B cell (primary cell): ENCODE measurements around the gene KIF11. TPM values are rescaled to one million over a fixed set of nuclear protein-coding genes. Genes with fewer than 3 reads are reported as not detected.

Experiments
- ATAC-seq: fragments of 200-7000 bp; cut with Tn5 transposase; one replicate; pipeline ENCODE4 v1.10.0; 2021; ENCODE audit warnings: low read depth, mild to moderate bottlenecking, moderate number of reproducible peaks, moderate library complexity
- CTCF ChIA-PET: fragments of 350-600 bp; sonication (Branson Sonifier 250); formaldehyde crosslinking; loops from one replicate; lab custom pipeline; 2021; ENCODE audit warnings: antibody characterized with exemption, inconsistent platforms; lab: Charles Lee
- POLR2A ChIA-PET: fragments of 350-600 bp; sonication (Branson Sonifier 250); formaldehyde crosslinking; loops from one replicate; lab custom pipeline; 2021; ENCODE audit warnings: antibody characterized with exemption; lab: Charles Lee
- DNase-seq: peaks from one replicate; pipeline ENCODE4 v3.0.0; 2013
- H2AFZ ChIP-seq: 2 replicates; pipeline ENCODE4 v1.6.1; 2012; ENCODE audit warnings: mild to moderate bottlenecking, low read depth, low read length; ENCODE audit not compliant: insufficient read depth, poor library complexity, severe bottlenecking
- H3K27ac ChIP-seq, 2 donors: 1 replicate in 1 of 2; 2 replicates in 1 of 2; pipeline ENCODE4 v1.5.1; 2012 to 2013; ENCODE audit warnings: low read length in 2 of 2, mild to moderate bottlenecking in 2 of 2, moderate library complexity in 1 of 2
- H3K27me3 ChIP-seq, 4 experiments: fragments of 200-600 bp in 1 of 4; sonication (generic) in 1 of 4; replicated peaks in 1 of 4; 1 replicate in 2 of 4; 2 replicates in 2 of 4; pipeline versions ENCODE4 v1.6.1 to v1.7.0; 2013 to 2016; ENCODE audit warnings: low read length in 3 of 4, mild to moderate bottlenecking in 2 of 4, mixed read lengths in 1 of 4, moderate library complexity in 1 of 4; ENCODE audit not compliant: insufficient read depth in 4 of 4, control insufficient read depth in 3 of 4; ENCODE audit errors: control extremely low read depth in 1 of 4
- H3K36me3 ChIP-seq, 2 experiments: replicated peaks in 1 of 2; 1 replicate in 1 of 2; 2 replicates in 1 of 2; pipeline versions ENCODE4 v1.6.1 to v1.7.1; 2013; ENCODE audit warnings: low read length in 1 of 2; ENCODE audit not compliant: insufficient read depth in 2 of 2, control insufficient read depth in 1 of 2; ENCODE audit errors: control extremely low read depth in 1 of 2, extremely low read depth in 1 of 2
- H3K4me1 ChIP-seq, 2 donors: fragments of 200-600 bp in 1 of 2; sonication (generic) in 1 of 2; 1 replicate in 1 of 2; 2 replicates in 1 of 2; pipeline versions ENCODE4 v1.5.1 to v1.6.1; 2013 to 2017; ENCODE audit warnings: low read length in 2 of 2; ENCODE audit not compliant: control insufficient read depth in 2 of 2, insufficient read depth in 2 of 2
- H3K4me2 ChIP-seq: replicated peaks from 2 replicates; pipeline ENCODE3; 2012; ENCODE audit warnings: mild to moderate bottlenecking, low read depth, low read length; ENCODE audit not compliant: poor library complexity, severe bottlenecking
- H3K4me3 ChIP-seq, 5 experiments: fragments of 200-600 bp in 1 of 5; sonication (generic) in 1 of 5; 1 replicate in 3 of 5; 2 replicates in 2 of 5; pipeline versions ENCODE4 v1.5.1 to v1.7.0; 2011 to 2016; ENCODE audit warnings: low read length in 4 of 5, mild to moderate bottlenecking in 4 of 5, low read depth in 2 of 5, control low read depth in 1 of 5, moderate library complexity in 1 of 5; ENCODE audit not compliant: insufficient read depth in 1 of 5; ENCODE audit errors: control extremely low read depth in 1 of 5, extremely low read depth in 1 of 5
- H3K79me2 ChIP-seq: fragments of 200-600 bp; sonication (generic); one replicate; pipeline ENCODE4 v1.6.0; 2016; ENCODE audit warnings: low read length; ENCODE audit not compliant: control insufficient read depth, insufficient read depth
- H3K9ac ChIP-seq: fragments of 200-600 bp; sonication (generic); 2 replicates; pipeline ENCODE4 v1.6.1; 2017; ENCODE audit warnings: mild to moderate bottlenecking, low read length, moderate library complexity
- H3K9me3 ChIP-seq, 3 donors: one replicate each; pipeline versions ENCODE4 v1.6.1 to v1.7.1; 2013; ENCODE audit warnings: low read length in 2 of 3; ENCODE audit not compliant: control insufficient read depth in 2 of 3, insufficient read depth in 1 of 3; ENCODE audit errors: control extremely low read depth in 1 of 3
- H4K20me1 ChIP-seq: 2 replicates; pipeline ENCODE4 v1.6.0; 2012; ENCODE audit warnings: mild to moderate bottlenecking, low read length; ENCODE audit not compliant: insufficient read depth, control insufficient read depth, poor library complexity, severe bottlenecking
- H3K27ac Mint-ChIP-seq: one replicate; pipeline ENCODE4 v1.8.0; 2021; ENCODE audit warnings: mixed read lengths
- H3K27me3 Mint-ChIP-seq: one replicate; pipeline ENCODE4 v1.8.0; 2021; ENCODE audit warnings: mixed read lengths
- H3K4me1 Mint-ChIP-seq: one replicate; pipeline ENCODE4 v1.8.0; 2021; ENCODE audit warnings: mixed read lengths
- H3K4me3 Mint-ChIP-seq: one replicate; pipeline ENCODE4 v1.8.0; 2021; ENCODE audit warnings: mixed read lengths
- H3K9me3 Mint-ChIP-seq: one replicate; pipeline ENCODE4 v1.8.0; 2022; ENCODE audit warnings: mixed read lengths; ENCODE audit not compliant: insufficient read depth
- EZH2 ChIP-seq: IDR thresholded peaks from 2 replicates; pipeline ENCODE4 v1.6.1; 2012; ENCODE audit warnings: borderline replicate concordance, low read depth, mild to moderate bottlenecking, moderate library complexity, low read length; ENCODE audit not compliant: insufficient read depth, poor library complexity, severe bottlenecking
- WGBS: methylation state at CpG from one replicate; pipeline ENCODE4 v1.1.5; 2013; ENCODE audit warnings: missing lambda C conversion rate; ENCODE audit not compliant: insufficient coverage; 5-methylcytosine and 5-hydroxymethylcytosine counted together
- intact Hi-C: fragments of 100-400 bp; cut with micrococcal nuclease; formaldehyde crosslinking; loops from one replicate; pipeline ENCODE4 v1.10.0; 2022
- polyA plus RNA-seq: library from polyadenylated mRNA; depleted of rRNA; stranded (reverse); fragments of >200 nt; gene quantifications from 2 replicates; pipeline ENCODE4 v1.2.3, GENCODE V29; 2012
- total RNA-seq, 2 donors: library from RNA; stranded (reverse); fragments of 120-200 nt in 1 of 2; gene quantifications; 1 replicate in 1 of 2; 2 replicates in 1 of 2; pipeline versions ENCODE4 v1.2.3 to v1.2.4, GENCODE V29; 2013 to 2022
- TF ChIP-seq, protein P1 (sequence below): fragments of 200-600 bp; IDR thresholded peaks from one replicate; pipeline ENCODE4 v1.8.0; 2022; ENCODE audit warnings: antibody characterized with exemption, mild to moderate bottlenecking

KIF11 gene
- total and polyA plus RNA-seq, 2 donors (not counting 1 experiment from before 2014, with no cell fraction given), result 0.64 to 1.8 TPM

DNA sequence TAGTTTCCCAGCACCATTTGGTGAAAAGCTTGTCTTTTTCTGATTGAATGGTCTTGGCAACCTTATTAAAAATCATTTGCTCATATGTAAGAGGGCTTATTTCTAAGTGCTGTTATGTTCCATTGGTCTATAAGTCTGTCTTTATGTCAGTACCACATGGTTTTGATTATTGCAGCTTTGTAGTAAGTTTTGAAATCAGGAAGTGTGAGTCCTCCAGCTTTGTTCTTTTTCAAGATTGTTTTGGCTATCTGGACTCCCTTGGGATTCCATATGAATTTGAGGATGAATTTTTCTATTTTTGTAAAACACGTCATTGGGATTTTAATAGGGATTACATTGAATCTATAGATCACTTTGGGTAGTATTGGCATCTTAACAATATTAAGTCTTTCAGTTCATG is 5.4 kb downstream of the KIF11 start:
- H4K20me1 ChIP-seq, result no peaks in the 10 kb centered on the region
- H2AFZ ChIP-seq, result no peak overlapping the region
- no peak overlapping the region for H3K27ac ChIP-seq
- no peak overlapping the region for H3K4me2 ChIP-seq
- ChIA-PET POLR2A (no interaction called here), CTCF (interaction anchor here (1.2 kb wide), 1 partner anchor 283 kb away, joined by 3 read pairs; no protein-coding TSS in a partner anchor)
- intact Hi-C loops, result no loop called here
- no peak for ATAC-seq
- H3K4me1 ChIP-seq, result peaks cover 2 to 3% of the 10 kb centered on the region in 2 donors
- H3K36me3 ChIP-seq, result no peaks in the 10 kb centered on the region
- Mint-ChIP-seq H3K4me1 (peaks cover 25% of the 10 kb centered on the region), H3K4me3 (no peak overlapping the region), H3K27me3 (no peaks in the 10 kb centered on the region), H3K9me3 (no peaks in the 10 kb centered on the region), H3K27ac (no peak overlapping the region)
- TF ChIP-seq EZH2, result no peak
- TF ChIP-seq, protein P1, sequence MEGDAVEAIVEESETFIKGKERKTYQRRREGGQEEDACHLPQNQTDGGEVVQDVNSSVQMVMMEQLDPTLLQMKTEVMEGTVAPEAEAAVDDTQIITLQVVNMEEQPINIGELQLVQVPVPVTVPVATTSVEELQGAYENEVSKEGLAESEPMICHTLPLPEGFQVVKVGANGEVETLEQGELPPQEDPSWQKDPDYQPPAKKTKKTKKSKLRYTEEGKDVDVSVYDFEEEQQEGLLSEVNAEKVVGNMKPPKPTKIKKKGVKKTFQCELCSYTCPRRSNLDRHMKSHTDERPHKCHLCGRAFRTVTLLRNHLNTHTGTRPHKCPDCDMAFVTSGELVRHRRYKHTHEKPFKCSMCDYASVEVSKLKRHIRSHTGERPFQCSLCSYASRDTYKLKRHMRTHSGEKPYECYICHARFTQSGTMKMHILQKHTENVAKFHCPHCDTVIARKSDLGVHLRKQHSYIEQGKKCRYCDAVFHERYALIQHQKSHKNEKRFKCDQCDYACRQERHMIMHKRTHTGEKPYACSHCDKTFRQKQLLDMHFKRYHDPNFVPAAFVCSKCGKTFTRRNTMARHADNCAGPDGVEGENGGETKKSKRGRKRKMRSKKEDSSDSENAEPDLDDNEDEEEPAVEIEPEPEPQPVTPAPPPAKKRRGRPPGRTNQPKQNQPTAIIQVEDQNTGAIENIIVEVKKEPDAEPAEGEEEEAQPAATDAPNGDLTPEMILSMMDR, result no peak
- peaks cover 0 to 3% (median 0%) of the 10 kb centered on the region in 3 donors for H3K9me3 ChIP-seq
- no peak overlapping the region for H3K9ac ChIP-seq
- no peak overlapping the region for H3K4me3 ChIP-seq
- DNase-seq, result no peak
- WGBS, result no CpG with 5 or more reads among the region's 1 CpG
- no peaks in the 10 kb centered on the region for H3K27me3 ChIP-seq
- H3K79me2 ChIP-seq, result peaks cover 78% of the 10 kb centered on the region

DNA sequence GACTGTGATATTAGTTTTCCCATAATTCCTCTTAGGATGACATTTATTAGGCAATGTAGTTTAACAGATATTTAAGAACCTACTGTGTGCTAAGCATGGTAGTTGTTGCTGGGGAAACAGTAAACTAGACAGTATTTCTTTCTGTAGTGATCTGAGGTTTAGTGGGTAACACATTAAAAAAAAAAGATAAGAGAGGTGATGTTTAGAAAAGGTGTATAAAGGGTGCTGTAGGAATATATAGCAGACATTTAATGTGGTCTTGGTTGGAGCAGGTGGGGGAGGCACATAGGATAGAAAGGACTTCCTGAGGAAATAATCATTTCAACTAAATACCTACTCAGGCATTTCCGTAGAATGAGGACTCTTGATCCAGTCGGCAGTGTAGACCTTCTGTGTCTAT is 11.9 kb downstream of the KIF11 start:
- Histone ChIP-seq H3K27ac (no peak overlapping the region), H3K9ac (no peak overlapping the region), H3K4me1 (no peaks in the 10 kb centered on the region), H3K36me3 (no peaks in the 10 kb centered on the region), H3K9me3 (peaks cover 0 to 4% (median 0%) of the 10 kb centered on the region in 3 donors), H4K20me1 (no peaks in the 10 kb centered on the region), H2AFZ (peak overlapping the region; percentile 34), H3K79me2 (peaks cover 87% of the 10 kb centered on the region), H3K27me3 (no peaks in the 10 kb centered on the region), H3K4me2 (no peak overlapping the region), H3K4me3 (no peak overlapping the region)
- no peaks in the 10 kb centered on the region for H3K9me3 Mint-ChIP-seq
- WGBS, result no CpG with 5 or more reads among the region's 2 CpGs
- intact Hi-C loops, result no loop called here
- no peak overlapping the region for H3K4me3 Mint-ChIP-seq
- no peak for ATAC-seq
- no peaks in the 10 kb centered on the region for H3K27me3 Mint-ChIP-seq
- CTCF ChIA-PET, result no interaction called here
- POLR2A ChIA-PET, result no interaction called here
- H3K27ac Mint-ChIP-seq, result no peak overlapping the region
- H3K4me1 Mint-ChIP-seq, result peaks cover 20% of the 10 kb centered on the region
- TF ChIP-seq, protein P1, result no peak
- TF ChIP-seq EZH2, result no peak
- no peak for DNase-seq
